Hepatocyte (in vitro differentiated cells): ENCODE results near the gene CTNNA3.

ENCODE experiments used
- CTCF ChIP-seq: fragments of 200-600 bp; sonication (generic); IDR thresholded peaks from 2 replicates; pipeline ENCODE4 v1.5.1; 2016; ENCODE audit warnings: antibody characterized with exemption, mild to moderate bottlenecking; ENCODE audit not compliant: poor library complexity
- EZH2 ChIP-seq: fragments of 200-600 bp; sonication (generic); IDR thresholded peaks from 2 replicates; pipeline ENCODE4 v1.6.1; 2016; ENCODE audit warnings: antibody characterized with exemption, mild to moderate bottlenecking, borderline replicate concordance
- EZH2phosphoT487 ChIP-seq: fragments of 200-600 bp; sonication (generic); IDR thresholded peaks from one replicate; pipeline ENCODE4 v1.6.1; 2018; ENCODE audit warnings: antibody characterized with exemption, mild to moderate bottlenecking, low read depth, moderate library complexity; ENCODE audit not compliant: unreplicated experiment, severe bottlenecking

- no peak for TF ChIP-seq CTCF
- TF ChIP-seq EZH2phosphoT487, result no peak
- no peak for TF ChIP-seq EZH2
Observed at GRCh38 chr10:67088036-67088435, 608.0 kb downstream of the CTNNA3 start.
